Breast epithelium (tissue), 3 donors: Measurements from ENCODE around the gene NAA15.

Experiments used
- POLR2A ChIP-seq: fragments of 450-650 bp; IDR thresholded peaks from one replicate; pipeline ENCODE4 v1.6.1; 2016; ENCODE audit warnings: antibody characterized with exemption, mild to moderate bottlenecking, moderate library complexity
- POLR2AphosphoS5 ChIP-seq, 3 donors: sonication (generic); formaldehyde crosslinking; IDR thresholded peaks; one replicate each; pipeline ENCODE4 v1.6.1; 2017; ENCODE audit warnings: antibody characterized with exemption in 3 of 3
- TF ChIP-seq, protein P1 (sequence below), 3 donors: fragments of 450-650 bp; IDR thresholded peaks; one replicate each; pipeline ENCODE4 v1.5.1; 2016 to 2017; ENCODE audit warnings: antibody characterized with exemption in 3 of 3, mild to moderate bottlenecking in 3 of 3, moderate library complexity in 3 of 3

DNA sequence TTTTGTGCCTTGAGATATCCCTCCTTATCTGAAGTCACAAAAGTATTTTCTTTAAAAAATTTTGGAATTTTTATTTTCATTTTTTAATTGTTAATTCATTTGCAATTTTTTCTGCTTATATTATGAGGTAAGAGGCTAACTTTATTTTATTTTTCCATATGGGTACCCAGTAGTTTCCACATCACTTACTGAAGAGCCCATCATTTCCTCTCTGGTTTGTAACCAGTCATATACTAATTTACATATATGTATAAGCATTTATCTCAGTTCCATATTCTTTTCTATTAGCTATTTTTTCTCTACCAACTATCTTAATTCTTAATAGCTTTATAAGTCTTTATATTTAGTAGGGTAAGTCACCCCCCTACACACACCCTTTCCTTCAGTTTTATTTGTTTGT, 48.3 kb upstream of the NAA15 start:
- TF ChIP-seq, protein P1, sequence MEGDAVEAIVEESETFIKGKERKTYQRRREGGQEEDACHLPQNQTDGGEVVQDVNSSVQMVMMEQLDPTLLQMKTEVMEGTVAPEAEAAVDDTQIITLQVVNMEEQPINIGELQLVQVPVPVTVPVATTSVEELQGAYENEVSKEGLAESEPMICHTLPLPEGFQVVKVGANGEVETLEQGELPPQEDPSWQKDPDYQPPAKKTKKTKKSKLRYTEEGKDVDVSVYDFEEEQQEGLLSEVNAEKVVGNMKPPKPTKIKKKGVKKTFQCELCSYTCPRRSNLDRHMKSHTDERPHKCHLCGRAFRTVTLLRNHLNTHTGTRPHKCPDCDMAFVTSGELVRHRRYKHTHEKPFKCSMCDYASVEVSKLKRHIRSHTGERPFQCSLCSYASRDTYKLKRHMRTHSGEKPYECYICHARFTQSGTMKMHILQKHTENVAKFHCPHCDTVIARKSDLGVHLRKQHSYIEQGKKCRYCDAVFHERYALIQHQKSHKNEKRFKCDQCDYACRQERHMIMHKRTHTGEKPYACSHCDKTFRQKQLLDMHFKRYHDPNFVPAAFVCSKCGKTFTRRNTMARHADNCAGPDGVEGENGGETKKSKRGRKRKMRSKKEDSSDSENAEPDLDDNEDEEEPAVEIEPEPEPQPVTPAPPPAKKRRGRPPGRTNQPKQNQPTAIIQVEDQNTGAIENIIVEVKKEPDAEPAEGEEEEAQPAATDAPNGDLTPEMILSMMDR (IDR thresholded peaks at IDR 0.05): no peak
- TF ChIP-seq POLR2A (no peak), POLR2AphosphoS5 (IDR thresholded peaks at IDR 0.05) (no peak)
